ENCODE results near the gene PDE1C.

The PDE1C gene

DNA sequence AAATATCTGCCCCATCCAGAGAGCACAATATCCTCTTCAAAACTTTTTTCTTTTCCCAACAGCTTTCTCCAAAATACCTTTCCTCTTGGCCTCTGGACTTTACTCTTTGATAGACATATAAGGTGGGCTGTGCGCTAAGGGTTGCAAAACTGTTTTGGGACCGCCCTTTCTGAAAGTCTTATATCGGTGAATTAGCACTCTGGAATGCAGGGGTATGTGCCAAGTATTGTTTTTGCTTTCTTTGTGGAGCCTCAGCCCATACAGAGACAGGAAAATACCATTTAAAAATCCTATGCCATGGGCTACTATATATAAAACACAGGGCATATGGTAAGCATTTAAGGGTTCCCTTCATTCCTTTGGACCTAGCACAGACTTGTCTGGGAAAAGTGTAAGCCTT, 345.5 kb downstream of the PDE1C start:
- no peak for DNase-seq (ENCODE audit: low read depth)
- no peak for TF ChIP-seq CTCF (conservative IDR thresholded peaks at IDR 0.05; ENCODE audit: control insufficient read depth, insufficient read depth, low read depth, low read length)
- no peak overlapping the region for H3K4me3 ChIP-seq (ENCODE audit: control insufficient read depth, low read depth, low read length)

- H3K4me3 ChIP-seq (ENCODE audit: control insufficient read depth, low read depth, low read length) = no peak overlapping the region
- no peak for DNase-seq (ENCODE audit: low read depth)
- TF ChIP-seq CTCF (conservative IDR thresholded peaks at IDR 0.05; ENCODE audit: control insufficient read depth, insufficient read depth, low read depth, low read length) = no peak
These were observed 349.8 kb downstream of the PDE1C start for GRCh38 chr7:31720366-31720765.

DNA sequence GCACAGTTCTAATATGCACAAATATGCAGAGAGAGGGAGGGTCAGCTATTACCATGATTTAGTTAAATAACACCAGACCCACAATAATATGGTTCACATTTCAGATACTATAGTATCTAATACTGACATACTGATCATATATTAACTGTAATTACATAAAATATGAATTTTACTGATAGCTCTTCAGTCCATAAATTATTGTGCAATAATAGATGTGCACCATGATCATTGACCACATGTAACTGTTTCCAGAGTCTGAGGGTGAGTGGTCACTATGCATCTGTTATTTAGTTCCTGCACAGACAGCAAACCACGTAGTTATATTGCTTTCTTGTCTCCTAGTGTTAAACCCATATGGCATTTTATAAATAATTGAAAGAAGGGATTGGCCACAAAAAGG, 353.9 kb downstream of the PDE1C start:
- H3K4me3 ChIP-seq (ENCODE audit: control insufficient read depth, low read depth, low read length) = no peak overlapping the region
- no peak for TF ChIP-seq CTCF (conservative IDR thresholded peaks at IDR 0.05; ENCODE audit: control insufficient read depth, insufficient read depth, low read depth, low read length)
- no peak for DNase-seq (ENCODE audit: low read depth)

GRCh38 chr7:31710171-31710570, 360.0 kb downstream of the PDE1C start:
- no peak overlapping the region for H3K4me3 ChIP-seq (ENCODE audit: control insufficient read depth, low read depth, low read length)
- TF ChIP-seq CTCF (conservative IDR thresholded peaks at IDR 0.05; ENCODE audit: control insufficient read depth, insufficient read depth, low read depth, low read length) = no peak
- no peak for DNase-seq (ENCODE audit: low read depth)

- TF ChIP-seq CTCF (conservative IDR thresholded peaks at IDR 0.05; ENCODE audit: control insufficient read depth, insufficient read depth, low read depth, low read length) = no peak
- DNase-seq (ENCODE audit: low read depth) = no peak
- no peak overlapping the region for H3K4me3 ChIP-seq (ENCODE audit: control insufficient read depth, low read depth, low read length)
These were observed 363.1 kb downstream of the PDE1C start for GRCh38 chr7:31707089-31707488.

DNA sequence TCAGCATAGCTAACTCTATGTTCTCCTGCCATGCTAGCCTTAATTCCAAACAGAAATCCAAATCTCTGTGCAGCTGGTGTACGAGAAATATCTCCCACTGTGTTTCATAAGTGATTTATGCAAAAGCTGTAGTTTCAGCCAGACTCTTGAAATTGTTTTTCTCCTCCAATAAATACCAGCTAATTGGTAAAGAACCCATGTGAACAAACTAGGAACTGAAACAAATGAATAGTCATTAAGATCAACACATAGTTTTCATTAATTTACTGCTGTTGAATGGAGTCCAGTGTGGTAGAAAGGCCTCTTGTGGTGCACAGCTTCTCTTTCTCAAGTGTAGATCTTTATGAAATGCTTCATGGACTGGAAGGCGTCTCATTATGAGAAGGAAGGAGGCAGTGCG, 364.8 kb downstream of the PDE1C start:
- H3K4me3 ChIP-seq (ENCODE audit: control insufficient read depth, low read depth, low read length) = no peak overlapping the region
- no peak for DNase-seq (ENCODE audit: low read depth)
- TF ChIP-seq CTCF (conservative IDR thresholded peaks at IDR 0.05; ENCODE audit: control insufficient read depth, insufficient read depth, low read depth, low read length) = no peak

DNA sequence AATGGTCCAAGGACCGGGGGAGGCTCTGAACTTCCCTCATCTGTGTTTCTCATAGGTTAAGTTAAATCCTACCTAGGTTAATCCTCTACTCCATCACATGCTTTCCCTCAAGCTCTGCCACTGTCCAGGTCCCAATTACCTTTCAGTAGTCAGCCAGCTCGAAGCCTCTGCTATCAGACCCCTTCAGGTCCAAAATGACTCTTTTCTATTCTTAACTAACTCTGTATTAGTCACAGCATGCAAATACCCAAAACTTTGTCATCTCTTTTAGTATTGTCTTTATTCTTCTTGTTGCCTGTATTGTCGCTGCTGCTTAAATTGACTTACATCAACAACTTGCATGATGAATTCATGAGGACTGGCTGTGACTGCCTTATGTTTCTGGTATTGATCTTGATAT, 367.9 kb downstream of the PDE1C start:
- TF ChIP-seq CTCF (conservative IDR thresholded peaks at IDR 0.05; ENCODE audit: control insufficient read depth, insufficient read depth, low read depth, low read length) = no peak
- DNase-seq (ENCODE audit: low read depth) = no peak
- H3K4me3 ChIP-seq (ENCODE audit: control insufficient read depth, low read depth, low read length) = no peak overlapping the region
